Immature natural killer cell (primary cell): ENCODE data around the gene IGIP. TPM values are rescaled to one million over a fixed set of nuclear protein-coding genes. Genes with fewer than 3 reads are reported as not detected.
A peak's percentile ranks its signal among the peaks of the same experiment; 100 is the strongest.

Source experiments
- DNase-seq, 3 donors: peaks; one replicate each; pipeline ENCODE4 v3.0.0; 2022; ENCODE audit warnings: mixed read lengths in 1 of 3
- H3K27ac Mint-ChIP-seq, 6 donors: one replicate each; pipeline ENCODE4 v1.8.0; 2020; ENCODE audit warnings: mixed read lengths in 6 of 6, mild to moderate bottlenecking in 5 of 6, inconsistent platforms in 4 of 6, moderate library complexity in 3 of 6
- H3K27me3 Mint-ChIP-seq, 3 donors: one replicate each; pipeline ENCODE4 v1.8.0; 2020 to 2021; ENCODE audit warnings: low read depth in 3 of 3, mild to moderate bottlenecking in 3 of 3, mixed read lengths in 3 of 3, moderate library complexity in 3 of 3, inconsistent platforms in 1 of 3
- H3K36me3 Mint-ChIP-seq, 3 donors: one replicate each; pipeline ENCODE4 v1.8.0; 2020; ENCODE audit warnings: mixed read lengths in 3 of 3, inconsistent platforms in 2 of 3, mild to moderate bottlenecking in 2 of 3
- H3K4me1 Mint-ChIP-seq, 2 donors: one replicate each; pipeline ENCODE4 v1.8.0; 2020; ENCODE audit warnings: inconsistent platforms in 2 of 2, mild to moderate bottlenecking in 2 of 2, mixed read lengths in 2 of 2, moderate library complexity in 1 of 2
- H3K4me3 Mint-ChIP-seq, 5 donors: one replicate each; pipeline ENCODE4 v1.8.0; 2020; ENCODE audit warnings: mild to moderate bottlenecking in 5 of 5, mixed read lengths in 5 of 5, inconsistent platforms in 3 of 5, moderate library complexity in 3 of 5
- H3K9me3 Mint-ChIP-seq, 6 donors: one replicate each; pipeline ENCODE4 v1.8.0; 2020; ENCODE audit warnings: mild to moderate bottlenecking in 6 of 6, mixed read lengths in 6 of 6, inconsistent platforms in 4 of 6, moderate library complexity in 3 of 6
- polyA plus RNA-seq, 3 donors: library from polyadenylated mRNA; unstranded; fragments of 300-500 nt; fragmentation: Illumina TruSeq; gene quantifications; one replicate each; pipeline ENCODE4 v1.2.3, GENCODE V29; 2021

Gene IGIP
- polyA plus RNA-seq, 3 donors from 2014 or later, result 0.35 TPM; not detected in 2

DNA sequence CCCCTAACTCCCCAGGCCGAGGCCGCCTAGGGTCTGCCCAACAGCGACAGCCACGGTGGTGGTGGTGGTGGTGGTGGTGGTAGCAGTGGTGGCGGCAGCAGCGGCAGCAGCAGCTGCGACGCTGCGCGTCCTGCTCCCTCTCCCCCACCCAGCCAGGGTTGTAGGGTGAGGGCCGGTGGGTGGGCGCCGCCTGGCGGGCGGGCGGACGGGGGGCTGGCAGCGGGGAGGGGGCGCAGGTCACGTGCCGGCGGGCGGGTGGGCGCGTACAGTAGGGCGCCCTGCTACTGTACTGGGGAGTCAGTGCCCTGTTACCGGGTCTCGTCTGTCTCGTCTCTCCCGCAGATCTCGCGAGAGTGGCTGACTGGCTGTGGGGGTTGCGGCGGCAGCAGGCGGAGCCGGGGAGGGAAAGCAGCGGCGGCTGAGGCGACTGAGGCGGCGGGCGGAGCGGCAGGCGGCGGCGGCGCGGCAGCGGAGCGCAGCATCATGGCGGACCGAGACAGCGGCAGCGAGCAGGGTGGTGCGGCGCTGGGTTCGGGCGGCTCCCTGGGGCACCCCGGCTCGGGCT is 12.0 kb upstream of the IGIP start, which contains the start of gene PURA:
Gene PURA, plus strand, starts transcription at position 411 of the 565 bp plus-strand sequence. Its CDS starts 73 bp downstream, at position 484.
- DNase-seq, result peak; percentile 96 to 97 (median 97)
- H3K36me3 Mint-ChIP-seq, result no peaks in the 10 kb centered on the region
- peak within 1 kb of the TSS; percentile 93 to 96 (median 95) for H3K4me3 Mint-ChIP-seq
- H3K4me1 Mint-ChIP-seq, result peaks cover 57 to 66% of the 10 kb centered on the region in 2 donors
- peak within 1 kb of the TSS; percentile 94 to 98 (median 96) for H3K27ac Mint-ChIP-seq
- H3K27me3 Mint-ChIP-seq, result peaks cover 7 to 34% (median 18%) of the 10 kb centered on the region in 3 donors
- H3K9me3 Mint-ChIP-seq, result no peaks in the 10 kb centered on the region

GRCh38 chr5:140114341-140115185 is 11.2 kb upstream of the IGIP start:
- H3K9me3 Mint-ChIP-seq, result no peaks in the 10 kb centered on the region
- peaks cover 4 to 26% (median 12%) of the 10 kb centered on the region in 3 donors for H3K27me3 Mint-ChIP-seq
- H3K36me3 Mint-ChIP-seq, result no peaks in the 10 kb centered on the region
- peak overlapping the region; percentile 94 to 98 (median 96) for H3K27ac Mint-ChIP-seq
- H3K4me3 Mint-ChIP-seq, result peak overlapping the region; percentile 93 to 96 (median 95)
- DNase-seq, result peak; percentile 58 to 59 (median 58)
- peaks cover 52 to 59% of the 10 kb centered on the region in 2 donors for H3K4me1 Mint-ChIP-seq

DNA sequence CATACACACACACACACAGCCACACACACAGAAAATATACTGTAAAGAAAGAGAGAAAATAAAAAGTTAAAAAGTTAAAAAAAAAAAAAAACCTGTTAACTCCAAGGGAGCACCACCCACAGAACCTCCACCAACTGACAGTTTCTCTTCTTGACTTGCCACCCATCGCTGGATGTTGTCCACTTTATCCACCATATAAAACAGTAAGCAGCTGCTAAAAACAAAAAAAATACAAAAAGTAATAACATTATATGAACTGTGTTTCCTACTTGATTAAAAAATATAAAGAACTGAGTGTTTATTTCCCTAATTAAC is 10.6 kb upstream of the IGIP start:
- peaks cover 53 to 58% of the 10 kb centered on the region in 2 donors for H3K4me1 Mint-ChIP-seq
- DNase-seq, result no peak

DNA sequence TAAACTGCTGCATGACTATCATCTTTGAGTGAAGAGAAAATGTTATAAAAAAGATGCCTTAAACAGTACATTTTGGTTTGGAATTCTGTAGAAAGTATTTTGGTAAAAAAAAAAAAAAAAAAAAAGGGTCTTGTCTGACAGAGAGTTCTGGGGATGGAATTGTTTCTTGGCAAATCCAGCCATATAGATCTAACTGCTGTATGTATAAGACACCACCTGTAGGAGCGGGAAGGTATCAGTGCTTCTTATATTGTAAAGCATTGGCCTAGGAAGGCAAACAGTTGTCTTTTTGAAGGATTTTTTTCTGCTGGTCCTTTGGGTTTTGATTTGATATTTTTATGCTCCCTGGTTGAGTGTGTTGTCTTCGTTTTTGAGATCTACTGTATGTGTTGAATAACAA is 9.0 kb upstream of the IGIP start:
- Mint-ChIP-seq H3K4me1 (peaks cover 53 to 58% of the 10 kb centered on the region in 2 donors), H3K36me3 (no peaks in the 10 kb centered on the region), H3K27ac (peak overlapping the region in 1 of 6 donors; percentile 50), H3K9me3 (no peaks in the 10 kb centered on the region), H3K4me3 (peak overlapping the region; percentile 1 to 49 (median 16)), H3K27me3 (peaks cover 2 to 18% (median 12%) of the 10 kb centered on the region in 3 donors)
- no peak for DNase-seq

More for the DNA sequence above, 10.6 kb upstream of the IGIP start:
- Mint-ChIP-seq H3K36me3 (no peaks in the 10 kb centered on the region), H3K27ac (peak overlapping the region; percentile 94 to 98 (median 96)), H3K9me3 (no peaks in the 10 kb centered on the region), H3K4me3 (peak overlapping the region; percentile 93 to 96 (median 95)), H3K27me3 (peaks cover 4 to 23% (median 12%) of the 10 kb centered on the region in 3 donors)

GRCh38 chr5:140117523-140117922 is 8.2 kb upstream of the IGIP start:
- Mint-ChIP-seq H3K4me1 (peaks cover 48 to 51% of the 10 kb centered on the region in 2 donors), H3K4me3 (no peak overlapping the region), H3K36me3 (no peaks in the 10 kb centered on the region), H3K27ac (no peak overlapping the region), H3K9me3 (no peaks in the 10 kb centered on the region), H3K27me3 (peaks cover 2 to 18% (median 10%) of the 10 kb centered on the region in 3 donors)
- no peak for DNase-seq

DNA sequence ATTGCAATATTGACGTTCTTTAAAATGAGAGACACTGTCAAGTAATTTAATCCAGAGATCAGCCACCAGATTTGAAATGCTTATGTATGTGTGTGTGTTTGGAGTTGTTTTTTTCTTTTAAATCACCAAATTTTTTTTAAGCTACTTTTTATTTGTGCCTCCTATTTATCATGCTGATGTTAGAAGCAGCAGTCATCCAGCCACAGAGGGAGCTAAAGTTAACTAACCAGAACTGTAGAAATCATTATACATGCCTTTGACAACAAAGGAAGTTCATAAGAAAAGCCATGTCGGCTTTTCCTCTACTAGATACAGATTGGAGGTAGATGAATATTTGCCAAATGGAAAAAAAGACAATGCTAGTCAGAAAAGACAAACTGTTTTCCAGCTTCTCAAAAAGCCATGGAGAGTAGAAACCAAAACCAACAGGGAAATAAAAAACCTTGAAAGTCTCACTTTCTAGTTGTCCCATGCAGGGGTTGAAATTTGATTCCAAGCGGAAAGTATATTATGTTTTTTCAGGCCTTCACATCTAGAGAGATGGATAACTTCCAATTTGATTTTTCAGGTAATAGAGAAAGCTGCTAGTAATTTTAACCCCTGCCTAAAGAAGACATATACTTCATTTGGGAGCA is 7.3 kb upstream of the IGIP start:
- H3K4me3 Mint-ChIP-seq, result peak overlapping the region in 1 of 5 donors; percentile 3
- no peak for DNase-seq
- no peaks in the 10 kb centered on the region for H3K36me3 Mint-ChIP-seq
- H3K9me3 Mint-ChIP-seq, result no peaks in the 10 kb centered on the region
- H3K27ac Mint-ChIP-seq, result peak overlapping the region in 2 of 6 donors; percentile 41 to 48
- peaks cover 2 to 14% (median 8%) of the 10 kb centered on the region in 3 donors for H3K27me3 Mint-ChIP-seq
- peaks cover 44 to 50% of the 10 kb centered on the region in 2 donors for H3K4me1 Mint-ChIP-seq

DNA sequence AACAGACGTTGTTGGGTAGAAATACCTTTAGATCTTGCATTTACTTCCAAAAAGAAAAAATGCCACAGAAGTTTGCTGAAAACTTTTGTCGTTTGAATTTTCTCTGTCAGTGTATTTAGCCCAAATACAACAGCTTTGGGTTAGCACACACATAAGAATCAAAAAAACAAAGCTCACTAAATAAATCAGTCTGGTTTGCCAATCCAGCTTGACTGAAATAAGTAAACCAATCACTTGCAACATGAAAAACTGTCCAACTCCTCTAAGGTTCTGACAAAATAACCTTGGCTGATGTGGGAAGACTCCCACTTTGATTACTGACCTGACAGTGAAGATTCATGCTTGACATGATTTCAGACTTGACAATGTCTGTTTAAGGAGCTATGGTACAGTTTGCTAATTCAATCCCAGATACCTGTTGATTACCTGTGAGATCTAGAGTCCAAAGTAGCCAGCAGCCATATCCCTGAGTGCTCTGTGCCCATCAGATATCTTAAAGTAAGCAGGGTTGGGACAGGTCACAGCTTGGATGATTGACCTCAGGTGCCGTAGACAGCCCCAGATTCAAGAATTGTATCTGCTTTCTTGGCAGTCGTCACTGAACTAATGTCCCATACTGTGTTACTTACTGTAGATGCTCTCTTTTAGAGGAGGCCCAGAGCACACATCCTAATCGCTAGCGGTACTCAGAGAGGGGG is 727 bp downstream of the IGIP start:
- H3K4me3 Mint-ChIP-seq, result no peak overlapping the region
- no peak for DNase-seq
- peaks cover 0 to 6% (median 0%) of the 10 kb centered on the region in 3 donors for H3K27me3 Mint-ChIP-seq
- no peaks in the 10 kb centered on the region for H3K9me3 Mint-ChIP-seq
- H3K27ac Mint-ChIP-seq, result no peak overlapping the region
- peaks cover 19 to 21% of the 10 kb centered on the region in 2 donors for H3K4me1 Mint-ChIP-seq
- no peaks in the 10 kb centered on the region for H3K36me3 Mint-ChIP-seq

GRCh38 chr5:140128376-140128775 is 2.6 kb downstream of the IGIP start:
- Mint-ChIP-seq H3K36me3 (no peaks in the 10 kb centered on the region), H3K9me3 (no peaks in the 10 kb centered on the region), H3K4me3 (no peak overlapping the region), H3K27me3 (peaks cover 0 to 6% (median 0%) of the 10 kb centered on the region in 3 donors), H3K27ac (no peak overlapping the region), H3K4me1 (peaks cover 33 to 34% of the 10 kb centered on the region in 2 donors)
- DNase-seq, result no peak

DNA sequence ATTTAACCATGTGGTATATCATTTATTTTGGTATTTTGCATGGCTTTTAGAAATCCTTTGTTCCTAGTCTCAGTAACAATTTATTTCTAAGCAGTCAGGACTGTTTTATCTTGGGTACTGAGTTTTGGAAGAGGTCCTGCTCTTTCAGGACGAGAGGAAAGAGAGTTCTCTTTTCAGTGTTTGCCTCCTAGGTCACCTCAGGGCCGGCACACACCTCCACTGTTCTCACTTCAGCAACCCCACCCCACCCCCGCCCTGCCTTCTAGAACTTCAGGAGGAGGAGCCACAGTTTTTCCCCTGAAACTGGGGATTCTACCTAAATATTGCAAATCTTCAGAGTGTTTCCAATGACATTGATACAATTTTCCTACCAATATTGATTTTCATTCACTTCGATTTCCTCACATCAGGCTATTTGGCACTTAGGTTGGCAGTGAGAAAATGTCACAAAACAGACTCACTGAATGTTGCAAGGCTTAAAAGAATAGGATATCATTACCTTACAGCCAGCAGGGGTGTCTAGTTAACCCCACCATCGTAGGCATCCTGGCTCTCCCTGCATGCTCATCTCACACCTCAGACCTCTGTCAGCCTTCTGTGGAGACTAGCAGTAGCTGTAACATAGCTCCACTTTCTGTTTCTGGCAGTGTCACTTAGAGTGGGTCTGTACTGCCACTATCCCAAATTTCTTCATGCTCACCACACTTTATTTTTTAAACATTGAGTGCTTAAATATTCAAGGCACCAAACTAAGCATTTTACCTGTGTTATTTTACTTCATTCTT is 5.4 kb downstream of the IGIP start:
- H3K9me3 Mint-ChIP-seq, result no peaks in the 10 kb centered on the region
- DNase-seq, result no peak
- H3K4me1 Mint-ChIP-seq, result peaks cover 44 to 49% of the 10 kb centered on the region in 2 donors
- peaks cover 0 to 3% (median 0%) of the 10 kb centered on the region in 3 donors for H3K27me3 Mint-ChIP-seq
- H3K4me3 Mint-ChIP-seq, result no peak overlapping the region
- peak overlapping the region in 3 of 6 donors; percentile 5 to 41 (median 41) for H3K27ac Mint-ChIP-seq
- H3K36me3 Mint-ChIP-seq, result no peaks in the 10 kb centered on the region

- DNase-seq, result no peak
- Mint-ChIP-seq H3K27me3 (peaks cover 0 to 2% (median 0%) of the 10 kb centered on the region in 3 donors), H3K4me1 (peaks cover 49 to 51% of the 10 kb centered on the region in 2 donors), H3K9me3 (no peaks in the 10 kb centered on the region), H3K36me3 (no peaks in the 10 kb centered on the region), H3K27ac (peak overlapping the region in 4 of 6 donors; percentile 2 to 39 (median 28)), H3K4me3 (peak overlapping the region in 1 of 5 donors; percentile 2)
These were observed 6.3 kb downstream of the IGIP start for GRCh38 chr5:140131967-140132409.

DNA sequence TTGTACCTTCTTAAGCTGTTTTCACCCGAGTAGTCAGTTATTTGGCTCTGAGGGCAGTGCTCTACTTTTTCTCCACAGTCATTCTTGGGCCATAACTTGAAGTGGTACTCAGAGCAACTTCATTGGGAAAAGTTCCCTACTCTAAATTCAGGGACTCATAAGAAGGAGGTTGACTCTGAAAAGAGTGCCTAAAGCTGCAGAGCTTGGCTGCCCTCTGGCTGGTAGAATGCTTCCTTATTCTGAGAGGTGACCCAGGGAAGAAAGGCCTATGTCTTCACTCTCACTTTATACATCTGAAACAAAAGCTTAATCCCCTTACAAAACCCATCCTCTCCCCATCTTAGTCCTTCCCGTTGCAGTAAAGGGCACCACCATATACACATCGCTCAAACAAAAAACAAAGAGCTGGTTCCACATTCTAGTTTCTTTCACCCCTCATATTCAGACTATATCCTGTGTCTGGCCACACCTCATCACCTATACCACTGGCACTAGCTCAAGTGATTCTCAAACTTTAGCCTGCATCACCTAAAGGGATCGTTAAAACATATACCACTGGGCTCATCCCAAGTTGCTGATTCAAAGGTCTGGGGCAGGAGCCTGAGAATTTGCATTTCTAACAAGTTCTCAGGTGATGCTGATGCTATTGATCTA is 7.9 kb downstream of the IGIP start:
- Mint-ChIP-seq H3K4me1 (peaks cover 49 to 51% of the 10 kb centered on the region in 2 donors), H3K4me3 (peak overlapping the region; percentile 16 to 67 (median 56)), H3K27ac (peak overlapping the region; percentile 14 to 80 (median 55)), H3K36me3 (no peaks in the 10 kb centered on the region), H3K27me3 (peaks cover 0 to 1% (median 0%) of the 10 kb centered on the region in 3 donors), H3K9me3 (no peaks in the 10 kb centered on the region)
- DNase-seq, result no peak

DNA sequence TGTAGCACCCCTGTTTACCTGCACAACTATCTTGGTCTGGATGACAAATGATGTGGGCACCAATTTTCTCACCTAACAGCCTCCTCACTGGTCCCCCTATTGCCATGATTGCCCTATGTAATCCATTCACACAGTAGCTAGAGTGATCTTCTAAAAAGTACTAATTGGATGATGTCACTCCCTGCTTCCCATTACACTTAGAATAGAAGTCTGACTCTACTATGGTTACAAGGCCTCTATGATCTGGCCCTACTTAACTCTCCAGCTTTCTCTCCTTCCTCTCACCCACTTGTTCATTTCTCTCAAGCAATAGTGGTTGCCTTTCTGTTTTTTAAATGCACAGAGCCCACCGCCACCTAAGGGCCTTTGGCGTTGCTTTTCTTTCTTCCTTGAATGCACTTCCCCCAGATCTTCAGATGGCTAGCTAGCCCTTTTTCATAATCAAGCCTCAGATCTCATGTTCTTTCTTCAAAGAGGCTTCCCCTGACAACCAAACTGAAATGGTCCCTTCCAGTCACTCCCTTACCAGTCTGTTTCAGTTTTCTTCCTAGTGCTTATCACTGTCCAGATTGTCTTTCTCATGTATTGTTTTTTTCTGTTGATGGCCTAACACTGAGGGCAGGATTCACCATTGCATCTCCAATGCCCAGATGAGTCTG is 8.7 kb downstream of the IGIP start:
- no peak for DNase-seq
- H3K27ac Mint-ChIP-seq, result peak overlapping the region in 3 of 6 donors; percentile 1 to 53 (median 3)
- H3K9me3 Mint-ChIP-seq, result no peaks in the 10 kb centered on the region
- no peaks in the 10 kb centered on the region for H3K36me3 Mint-ChIP-seq
- H3K4me1 Mint-ChIP-seq, result peaks cover 49 to 51% of the 10 kb centered on the region in 2 donors
- peaks cover 0 to 1% (median 0%) of the 10 kb centered on the region in 3 donors for H3K27me3 Mint-ChIP-seq
- peak overlapping the region in 2 of 5 donors; percentile 24 to 25 for H3K4me3 Mint-ChIP-seq
